ENCODE measurements around the gene SRRM5. TPM values are rescaled to one million over a fixed set of nuclear protein-coding genes. Genes with fewer than 3 reads are reported as not detected.

The SRRM5 gene
- total RNA-seq, 1 experiment from 2014 or later, result not detected

GRCh38 chr19:43607238-43608205, 4.4 kb upstream of the SRRM5 start:
- no peak for DNase-seq (ENCODE audit: low read depth)

GRCh38 chr19:43609872-43610271, 2.0 kb upstream of the SRRM5 start:
- DNase-seq (ENCODE audit: low read depth), result no peak
- in situ Hi-C loops (cut with HindIII; ENCODE audit: low pct_unique_long_range_greater_than_20kb, low sequenced_read_pairs), result no loop called here

More at GRCh38 chr19:43607238-43608205, 4.4 kb upstream of the SRRM5 start:
- in situ Hi-C loops (cut with HindIII; ENCODE audit: low pct_unique_long_range_greater_than_20kb, low sequenced_read_pairs), result no loop called here

GRCh38 chr19:43610493-43610892, 1.4 kb upstream of the SRRM5 start:
- in situ Hi-C loops (cut with HindIII; ENCODE audit: low pct_unique_long_range_greater_than_20kb, low sequenced_read_pairs), result no loop called here
- DNase-seq (ENCODE audit: low read depth), result no peak

GRCh38 chr19:43612374-43612773, 486 bp downstream of the SRRM5 start:
- DNase-seq (ENCODE audit: low read depth), result no peak
- in situ Hi-C loops (cut with HindIII; ENCODE audit: low pct_unique_long_range_greater_than_20kb, low sequenced_read_pairs), result no loop called here

GRCh38 chr19:43616306-43616705, 4.4 kb downstream of the SRRM5 start:
- in situ Hi-C loops (cut with HindIII; ENCODE audit: low pct_unique_long_range_greater_than_20kb, low sequenced_read_pairs), result no loop called here
- no peak for DNase-seq (ENCODE audit: low read depth)

- in situ Hi-C loops (cut with HindIII; ENCODE audit: low pct_unique_long_range_greater_than_20kb, low sequenced_read_pairs), result no loop called here
- DNase-seq (ENCODE audit: low read depth), result no peak
These were observed 5.1 kb downstream of the SRRM5 start for GRCh38 chr19:43616954-43617353.

GRCh38 chr19:43618921-43619261, 7.0 kb downstream of the SRRM5 start:
- in situ Hi-C loops (cut with HindIII; ENCODE audit: low pct_unique_long_range_greater_than_20kb, low sequenced_read_pairs), result no loop called here
- no peak for DNase-seq (ENCODE audit: low read depth)

- in situ Hi-C loops (cut with HindIII; ENCODE audit: low pct_unique_long_range_greater_than_20kb, low sequenced_read_pairs), result no loop called here
- peak; percentile 92 for DNase-seq (ENCODE audit: low read depth)
These were observed 7.6 kb downstream of the SRRM5 start, which contains the start of gene ZNF428 for GRCh38 chr19:43619262-43620060. TSS of gene ZNF428 (minus strand) at chr19:43619629. CDS start at chr19:43614304, 5,325 bp downstream.

- no peak for DNase-seq (ENCODE audit: low read depth)
- in situ Hi-C loops (cut with HindIII; ENCODE audit: low pct_unique_long_range_greater_than_20kb, low sequenced_read_pairs), result no loop called here
These were observed 8.4 kb downstream of the SRRM5 start for GRCh38 chr19:43620061-43621001.

GRCh38 chr19:43622070-43622469, 10.2 kb downstream of the SRRM5 start:
- in situ Hi-C loops (cut with HindIII; ENCODE audit: low pct_unique_long_range_greater_than_20kb, low sequenced_read_pairs), result no loop called here
- DNase-seq (ENCODE audit: low read depth), result no peak

- in situ Hi-C loops (cut with HindIII; ENCODE audit: low pct_unique_long_range_greater_than_20kb, low sequenced_read_pairs), result no loop called here
- DNase-seq (ENCODE audit: low read depth), result no peak
These were observed 11.1 kb downstream of the SRRM5 start for GRCh38 chr19:43622956-43623355.

GRCh38 chr19:43623889-43624670, 12.2 kb downstream of the SRRM5 start:
- in situ Hi-C loops (cut with HindIII; ENCODE audit: low pct_unique_long_range_greater_than_20kb, low sequenced_read_pairs), result no loop called here
- DNase-seq (ENCODE audit: low read depth), result no peak

GRCh38 chr19:43624933-43625332, 13.0 kb downstream of the SRRM5 start:
- no peak for DNase-seq (ENCODE audit: low read depth)
- in situ Hi-C loops (cut with HindIII; ENCODE audit: low pct_unique_long_range_greater_than_20kb, low sequenced_read_pairs), result no loop called here

GRCh38 chr19:43625918-43626579, 14.2 kb downstream of the SRRM5 start:
- no peak for DNase-seq (ENCODE audit: low read depth)
- in situ Hi-C loops (cut with HindIII; ENCODE audit: low pct_unique_long_range_greater_than_20kb, low sequenced_read_pairs), result no loop called here

GRCh38 chr19:43626838-43627237, 14.9 kb downstream of the SRRM5 start:
- in situ Hi-C loops (cut with HindIII; ENCODE audit: low pct_unique_long_range_greater_than_20kb, low sequenced_read_pairs), result no loop called here
- no peak for DNase-seq (ENCODE audit: low read depth)

GRCh38 chr19:43628646-43629326, 16.9 kb downstream of the SRRM5 start:
- in situ Hi-C loops (cut with HindIII; ENCODE audit: low pct_unique_long_range_greater_than_20kb, low sequenced_read_pairs), result no loop called here

More at GRCh38 chr19:43628646-43629326, 16.9 kb downstream of the SRRM5 start:
- DNase-seq (ENCODE audit: low read depth), result no peak

All from Caki2 (cell line).